HepG2 (cell line): ENCODE data around the gene NCOR2. TPM values are rescaled to one million over a fixed set of nuclear protein-coding genes. Genes with fewer than 3 reads are reported as not detected.

Source experiments
- CCAR2 ChIP-seq: fragments of 200-400 bp; formaldehyde crosslinking; optimal IDR thresholded peaks from 2 replicates; pipeline ENCODE3; 2018; ENCODE audit warnings: low read depth, mild to moderate bottlenecking, low read length, moderate library complexity
- FOXA1 ChIP-seq, 2 experiments: fragments of 450-650 bp in 1 of 2; sonication (generic) in 1 of 2; formaldehyde crosslinking in 1 of 2; IDR thresholded peaks; 2 replicates each; pipeline versions ENCODE4 v1.4.0 to v1.6.1; 2016 to 2020; ENCODE audit warnings: missing genetic modification reagents in 1 of 2
- FOXK2 ChIP-seq: fragments of 450-650 bp; IDR thresholded peaks from 2 replicates; pipeline ENCODE4 v1.6.1; 2016
- FOXP1 ChIP-seq, 2 experiments: fragments of 450-650 bp in 1 of 2; IDR thresholded peaks; 2 replicates each; pipeline ENCODE4 v1.6.1; 2017 to 2018; ENCODE audit warnings: antibody characterized with exemption in 1 of 2
- HHEX ChIP-seq: IDR thresholded peaks from 2 replicates; pipeline ENCODE4 v1.6.1; 2016; ENCODE audit warnings: control low read depth
- HOXA5 ChIP-seq: sonication (generic); formaldehyde crosslinking; IDR thresholded peaks from 2 replicates; pipeline ENCODE4 v1.4.0; 2020; ENCODE audit warnings: missing genetic modification reagents
- HOXA7 ChIP-seq: sonication (generic); formaldehyde crosslinking; IDR thresholded peaks from 2 replicates; pipeline ENCODE4 v1.8.1; 2022; ENCODE audit warnings: mild to moderate bottlenecking, missing genetic modification reagents, moderate library complexity
- KDM4B ChIP-seq: sonication (generic); formaldehyde crosslinking; IDR thresholded peaks from 2 replicates; pipeline ENCODE4 v1.4.0; 2020; ENCODE audit warnings: missing genetic modification reagents
- MED8 ChIP-seq: sonication (generic); formaldehyde crosslinking; IDR thresholded peaks from 2 replicates; pipeline ENCODE4 v1.8.1; 2023; ENCODE audit warnings: mild to moderate bottlenecking, missing genetic modification reagents; ENCODE audit not compliant: insufficient replicate concordance
- MZF1 ChIP-seq: sonication (generic); formaldehyde crosslinking; IDR thresholded peaks from 2 replicates; pipeline ENCODE4 v1.8.1; 2023; ENCODE audit warnings: mild to moderate bottlenecking, missing genetic modification reagents, borderline replicate concordance
- NAIF1 ChIP-seq: sonication (generic); formaldehyde crosslinking; IDR thresholded peaks from 2 replicates; pipeline ENCODE4 v1.5.0; 2020; ENCODE audit warnings: mild to moderate bottlenecking, missing genetic modification reagents, borderline replicate concordance
- PHB2 ChIP-seq: fragments of 450-650 bp; IDR thresholded peaks from 2 replicates; pipeline ENCODE4 v1.6.1; 2018; ENCODE audit not compliant: partially characterized antibody
- REL ChIP-seq: sonication (generic); formaldehyde crosslinking; conservative IDR thresholded peaks from 2 replicates; pipeline ENCODE4 v1.8.0; 2022; ENCODE audit warnings: mild to moderate bottlenecking, missing genetic modification reagents, moderate library complexity
- SKI ChIP-seq: fragments of 450-650 bp; IDR thresholded peaks from one replicate; pipeline ENCODE4 v1.6.1; 2018; ENCODE audit warnings: mild to moderate bottlenecking; ENCODE audit not compliant: partially characterized antibody
- SOX6 ChIP-seq, 2 experiments: fragments of 450-650 bp in 1 of 2; sonication (generic) in 1 of 2; formaldehyde crosslinking in 1 of 2; IDR thresholded peaks; 2 replicates each; pipeline versions ENCODE4 v1.4.0 to v1.6.1; 2017 to 2020; ENCODE audit warnings: antibody characterized with exemption in 1 of 2, mild to moderate bottlenecking in 1 of 2, missing genetic modification reagents in 1 of 2
- ZFYVE20 ChIP-seq: sonication (generic); formaldehyde crosslinking; IDR thresholded peaks from 2 replicates; pipeline ENCODE4 v1.8.0; 2023; ENCODE audit warnings: low read depth, mild to moderate bottlenecking, moderate library complexity, missing genetic modification reagents, borderline replicate concordance
- ZNF160 ChIP-seq: sonication (generic); formaldehyde crosslinking; IDR thresholded peaks from 2 replicates; pipeline ENCODE4 v1.8.0; 2022; ENCODE audit warnings: mild to moderate bottlenecking, inconsistent platforms, missing genetic modification reagents
- ZNF234 ChIP-seq: sonication (generic); formaldehyde crosslinking; conservative IDR thresholded peaks from 2 replicates; pipeline ENCODE4 v1.5.1; 2020; ENCODE audit warnings: mild to moderate bottlenecking, missing genetic modification reagents
- ZNF235 ChIP-seq: sonication (generic); formaldehyde crosslinking; IDR thresholded peaks from 2 replicates; pipeline ENCODE4 v1.8.1; 2023; ENCODE audit warnings: mild to moderate bottlenecking, missing genetic modification reagents, borderline replicate concordance
- ZNF441 ChIP-seq: sonication (generic); formaldehyde crosslinking; IDR thresholded peaks from 2 replicates; pipeline ENCODE4 v1.7.0; 2021; ENCODE audit warnings: missing genetic modification reagents, borderline replicate concordance
- ZNF572 ChIP-seq: sonication (generic); formaldehyde crosslinking; IDR thresholded peaks from 2 replicates; pipeline ENCODE4 v1.5.1; 2020; ENCODE audit warnings: mild to moderate bottlenecking, missing genetic modification reagents
- ZNF709 ChIP-seq: sonication (generic); formaldehyde crosslinking; IDR thresholded peaks from 2 replicates; pipeline ENCODE4 v1.5.0; 2020; ENCODE audit warnings: mild to moderate bottlenecking, missing genetic modification reagents
- ZNF749 ChIP-seq: sonication (generic); formaldehyde crosslinking; IDR thresholded peaks from 2 replicates; pipeline ENCODE4 v1.8.0; 2022; ENCODE audit warnings: mild to moderate bottlenecking, missing genetic modification reagents, moderate library complexity, borderline replicate concordance
- polyA plus RNA-seq, 8 experiments: library from polyadenylated mRNA; depleted of rRNA in 3 of 8; stranded (reverse) in 7 of 8; unstranded in 1 of 8; fragments of >200 nt; fragmentation: Illumina TruSeq in 4 of 8; extraction: Trizol in 4 of 8; gene quantifications; 2 replicates each; pipeline versions ENCODE4 v1.2.1 to v1.2.3, GENCODE V29; 2011 to 2016; ENCODE audit warnings: low read depth in 4 of 8, missing spikeins in 1 of 8, mixed read lengths in 1 of 8; ENCODE audit not compliant: insufficient read depth in 1 of 8
- total RNA-seq, 5 experiments: library from RNA; depleted of rRNA; stranded (reverse); fragments of >200 nt; fragmentation: Illumina TruSeq; extraction: Trizol; gene quantifications; 2 replicates each; pipeline ENCODE4 v1.2.3, GENCODE V29; 2016; ENCODE audit warnings: low read depth in 1 of 5
- TF ChIP-seq, protein P1 (sequence below): sonication (generic); formaldehyde crosslinking; IDR thresholded peaks from 2 replicates; pipeline ENCODE4 v1.4.0; 2020; ENCODE audit warnings: missing genetic modification reagents
- TF ChIP-seq, protein P2 (sequence below): sonication (generic); formaldehyde crosslinking; conservative IDR thresholded peaks from 2 replicates; pipeline ENCODE4 v1.4.0; 2020; ENCODE audit warnings: missing genetic modification reagents
- TF ChIP-seq, protein P3 (sequence below): sonication (generic); formaldehyde crosslinking; IDR thresholded peaks from 2 replicates; pipeline ENCODE4 v1.5.0; 2020; ENCODE audit warnings: missing genetic modification reagents

The NCOR2 gene
- total and polyA plus RNA-seq, 2 of the 13 experiments (the other 11 are each of a cell fraction or from before 2014, with no cell fraction given), result 4.5 to 5.7 TPM

DNA sequence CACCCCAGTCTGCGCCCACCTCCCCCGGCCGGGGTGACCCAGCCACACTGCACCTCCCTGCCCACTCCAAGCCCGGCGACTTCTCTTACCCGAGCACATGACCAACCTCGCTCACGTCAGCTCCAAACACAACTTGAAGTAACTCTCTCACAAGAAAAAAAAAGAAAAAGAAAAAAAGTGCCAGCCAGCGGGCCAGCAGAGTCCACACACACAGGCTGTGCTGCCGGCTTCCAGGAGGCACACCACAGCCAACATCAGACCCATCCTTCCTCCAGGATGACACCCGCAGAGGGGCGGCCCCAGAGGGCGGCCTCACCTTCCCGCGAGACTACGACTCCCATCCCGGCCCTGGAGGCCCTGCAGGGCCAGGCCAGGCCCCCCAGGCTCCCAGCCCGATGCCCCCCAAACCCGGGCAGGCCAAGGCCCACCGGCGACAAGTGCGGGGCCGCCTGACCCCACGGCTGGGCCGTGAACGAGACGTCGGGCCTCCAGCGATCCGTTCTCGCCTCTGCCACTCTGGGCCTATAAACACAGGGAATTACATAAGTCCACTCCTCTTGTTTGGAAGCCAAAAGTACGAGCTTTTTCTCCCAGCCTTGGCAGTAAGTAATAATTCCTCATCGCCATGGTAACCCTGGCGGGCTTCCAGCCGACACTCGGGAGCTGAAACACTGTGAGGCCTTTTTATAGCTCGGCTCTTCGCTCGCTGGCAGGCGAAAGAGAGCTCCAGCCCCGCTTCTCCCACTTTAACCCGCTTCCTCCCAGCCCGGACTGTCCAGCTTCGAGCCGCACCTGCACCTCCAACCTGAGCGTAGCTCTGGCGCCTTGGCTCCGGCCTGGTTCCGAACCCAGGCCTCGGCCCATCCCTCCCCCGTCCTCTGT, 49.1 kb downstream of the NCOR2 start (continued):
- no peak for TF ChIP-seq SKI
- no peak for TF ChIP-seq ZFYVE20 (CRISPR knock-in tag)
- no peak for TF ChIP-seq REL (CRISPR knock-in tag)
- no peak for TF ChIP-seq HHEX
- TF ChIP-seq, protein P1, sequence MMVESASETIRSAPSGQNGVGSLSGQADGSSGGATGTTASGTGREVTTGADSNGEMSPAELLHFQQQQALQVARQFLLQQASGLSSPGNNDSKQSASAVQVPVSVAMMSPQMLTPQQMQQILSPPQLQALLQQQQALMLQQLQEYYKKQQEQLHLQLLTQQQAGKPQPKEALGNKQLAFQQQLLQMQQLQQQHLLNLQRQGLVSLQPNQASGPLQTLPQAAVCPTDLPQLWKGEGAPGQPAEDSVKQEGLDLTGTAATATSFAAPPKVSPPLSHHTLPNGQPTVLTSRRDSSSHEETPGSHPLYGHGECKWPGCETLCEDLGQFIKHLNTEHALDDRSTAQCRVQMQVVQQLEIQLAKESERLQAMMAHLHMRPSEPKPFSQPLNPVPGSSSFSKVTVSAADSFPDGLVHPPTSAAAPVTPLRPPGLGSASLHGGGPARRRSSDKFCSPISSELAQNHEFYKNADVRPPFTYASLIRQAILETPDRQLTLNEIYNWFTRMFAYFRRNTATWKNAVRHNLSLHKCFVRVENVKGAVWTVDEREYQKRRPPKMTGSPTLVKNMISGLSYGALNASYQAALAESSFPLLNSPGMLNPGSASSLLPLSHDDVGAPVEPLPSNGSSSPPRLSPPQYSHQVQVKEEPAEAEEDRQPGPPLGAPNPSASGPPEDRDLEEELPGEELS (CRISPR knock-in tag), result peak; percentile 34
- peak; percentile 90 for TF ChIP-seq HOXA5 (CRISPR knock-in tag)
- no peak for TF ChIP-seq SOX6 (IDR thresholded peaks at IDR 0.05)
- peak; percentile 61 for TF ChIP-seq SOX6 (CRISPR knock-in tag; IDR thresholded peaks at IDR 0.05)
- TF ChIP-seq ZNF441, result peak; percentile 78; the same call in 1 of the 2 replicates
- no peak for TF ChIP-seq KDM4B
- no peak for TF ChIP-seq ZNF234
- TF ChIP-seq FOXA1 (IDR thresholded peaks at IDR 0.05), result no peak
- TF ChIP-seq FOXA1 (CRISPR knock-in tag; IDR thresholded peaks at IDR 0.05), result no peak
- TF ChIP-seq ZNF749 (CRISPR knock-in tag), result no peak
- no peak for TF ChIP-seq FOXP1 (IDR thresholded peaks at IDR 0.05)
- TF ChIP-seq FOXP1 (CRISPR knock-in tag; IDR thresholded peaks at IDR 0.05), result no peak
- no peak for TF ChIP-seq HOXA7 (CRISPR knock-in tag)
- TF ChIP-seq, protein P2, sequence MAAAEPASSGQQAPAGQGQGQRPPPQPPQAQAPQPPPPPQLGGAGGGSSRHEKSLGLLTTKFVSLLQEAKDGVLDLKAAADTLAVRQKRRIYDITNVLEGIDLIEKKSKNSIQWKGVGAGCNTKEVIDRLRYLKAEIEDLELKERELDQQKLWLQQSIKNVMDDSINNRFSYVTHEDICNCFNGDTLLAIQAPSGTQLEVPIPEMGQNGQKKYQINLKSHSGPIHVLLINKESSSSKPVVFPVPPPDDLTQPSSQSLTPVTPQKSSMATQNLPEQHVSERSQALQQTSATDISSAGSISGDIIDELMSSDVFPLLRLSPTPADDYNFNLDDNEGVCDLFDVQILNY (CRISPR knock-in tag), result no peak
- no peak for TF ChIP-seq CCAR2
- TF ChIP-seq FOXK2, result 0 out of 2 replicates have a peak, but pooled peaks have one; percentile 17
- no peak for TF ChIP-seq MED8 (CRISPR knock-in tag)
- no peak for TF ChIP-seq ZNF160 (CRISPR knock-in tag)
- TF ChIP-seq MZF1, result no peak
- no peak for TF ChIP-seq ZNF572 (CRISPR knock-in tag)
- TF ChIP-seq, protein P3, sequence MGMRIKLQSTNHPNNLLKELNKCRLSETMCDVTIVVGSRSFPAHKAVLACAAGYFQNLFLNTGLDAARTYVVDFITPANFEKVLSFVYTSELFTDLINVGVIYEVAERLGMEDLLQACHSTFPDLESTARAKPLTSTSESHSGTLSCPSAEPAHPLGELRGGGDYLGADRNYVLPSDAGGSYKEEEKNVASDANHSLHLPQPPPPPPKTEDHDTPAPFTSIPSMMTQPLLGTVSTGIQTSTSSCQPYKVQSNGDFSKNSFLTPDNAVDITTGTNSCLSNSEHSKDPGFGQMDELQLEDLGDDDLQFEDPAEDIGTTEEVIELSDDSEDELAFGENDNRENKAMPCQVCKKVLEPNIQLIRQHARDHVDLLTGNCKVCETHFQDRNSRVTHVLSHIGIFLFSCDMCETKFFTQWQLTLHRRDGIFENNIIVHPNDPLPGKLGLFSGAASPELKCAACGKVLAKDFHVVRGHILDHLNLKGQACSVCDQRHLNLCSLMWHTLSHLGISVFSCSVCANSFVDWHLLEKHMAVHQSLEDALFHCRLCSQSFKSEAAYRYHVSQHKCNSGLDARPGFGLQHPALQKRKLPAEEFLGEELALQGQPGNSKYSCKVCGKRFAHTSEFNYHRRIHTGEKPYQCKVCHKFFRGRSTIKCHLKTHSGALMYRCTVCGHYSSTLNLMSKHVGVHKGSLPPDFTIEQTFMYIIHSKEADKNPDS (CRISPR knock-in tag), result 0 out of 2 replicates have a peak, but pooled peaks have one; percentile 34
- TF ChIP-seq NAIF1 (CRISPR knock-in tag), result no peak
- TF ChIP-seq ZNF709 (CRISPR knock-in tag), result peak; percentile 38; the same call in 1 of the 2 replicates
- no peak for TF ChIP-seq PHB2
- peak; percentile 71; the same call in 1 of the 2 replicates for TF ChIP-seq ZNF235 (CRISPR knock-in tag)
